ENCODE measurements around the gene FA2H.
"Not testable (repeated sequence)": the region's sequence is repeated elsewhere in the genome, so short reads cannot be mapped to it uniquely, and the experiment has no call there.

Gene FA2H, protein sequence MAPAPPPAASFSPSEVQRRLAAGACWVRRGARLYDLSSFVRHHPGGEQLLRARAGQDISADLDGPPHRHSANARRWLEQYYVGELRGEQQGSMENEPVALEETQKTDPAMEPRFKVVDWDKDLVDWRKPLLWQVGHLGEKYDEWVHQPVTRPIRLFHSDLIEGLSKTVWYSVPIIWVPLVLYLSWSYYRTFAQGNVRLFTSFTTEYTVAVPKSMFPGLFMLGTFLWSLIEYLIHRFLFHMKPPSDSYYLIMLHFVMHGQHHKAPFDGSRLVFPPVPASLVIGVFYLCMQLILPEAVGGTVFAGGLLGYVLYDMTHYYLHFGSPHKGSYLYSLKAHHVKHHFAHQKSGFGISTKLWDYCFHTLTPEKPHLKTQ

DNA sequence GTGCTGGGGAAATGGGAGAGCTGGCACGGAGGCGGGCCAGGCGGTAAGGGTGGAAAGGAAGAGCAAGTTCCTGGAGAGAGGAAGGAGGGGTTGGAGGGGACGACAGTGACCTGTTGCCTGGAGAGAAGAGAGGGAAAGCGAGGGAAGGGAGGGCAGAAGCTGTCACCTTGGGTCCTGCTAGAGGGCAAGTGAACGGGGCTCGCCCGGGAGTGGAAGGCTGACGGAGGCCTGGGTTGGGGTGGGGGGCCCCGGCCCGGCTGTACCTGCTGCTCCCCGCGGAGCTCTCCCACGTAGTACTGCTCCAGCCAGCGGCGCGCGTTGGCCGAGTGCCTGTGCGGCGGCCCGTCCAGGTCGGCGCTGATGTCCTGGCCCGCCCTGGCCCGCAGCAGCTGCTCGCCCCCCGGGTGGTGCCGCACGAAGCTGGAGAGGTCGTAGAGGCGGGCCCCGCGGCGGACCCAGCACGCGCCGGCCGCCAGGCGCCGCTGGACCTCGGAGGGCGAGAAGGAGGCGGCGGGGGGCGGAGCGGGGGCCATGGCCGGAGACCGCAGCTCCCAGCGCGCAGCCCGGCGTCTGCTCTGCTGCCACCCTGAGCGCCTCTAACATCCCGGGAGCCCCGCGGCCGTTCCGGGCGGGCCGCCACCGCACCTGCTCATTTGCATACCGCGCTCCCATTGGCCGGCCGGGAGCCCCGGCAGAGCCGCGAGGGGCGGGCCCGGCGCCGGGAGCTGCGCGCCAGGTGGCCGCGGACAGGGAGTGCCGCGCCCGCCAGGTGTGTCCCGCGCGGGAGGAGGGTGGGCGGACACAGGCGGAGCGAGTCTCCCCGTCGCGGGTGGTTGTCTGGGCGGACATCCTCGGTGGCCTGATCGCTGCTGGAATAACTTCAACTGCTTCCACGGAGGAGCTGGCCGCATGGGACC is at the start of gene FA2H:
Gene FA2H (minus strand): TSS at position 598 of the 917 bp plus-strand sequence. CDS start 65 bp downstream, at position 533.
- in situ Hi-C loops (cut with MboI; ENCODE audit: low sequenced_read_pairs) = no loop called here

DNA sequence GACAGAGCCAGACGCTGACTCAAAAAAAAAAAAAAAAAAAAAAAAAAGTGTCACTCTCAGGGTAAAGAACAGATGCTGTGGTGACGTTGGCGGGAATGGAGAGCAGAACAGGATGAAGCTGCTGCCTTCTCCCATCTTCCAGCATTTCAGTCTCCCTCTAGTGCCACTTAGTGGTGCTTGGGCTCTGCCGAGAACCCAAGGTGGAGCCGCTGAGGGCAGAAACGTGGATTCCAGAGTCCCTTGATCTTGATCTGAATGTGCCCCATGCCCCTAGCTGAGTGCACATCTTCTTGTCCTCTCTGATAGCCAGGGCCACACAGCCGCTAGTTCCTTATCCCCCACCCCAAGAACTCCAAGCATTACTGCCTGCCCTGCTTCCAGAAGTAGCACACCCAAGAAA is 43.2 kb upstream of the FA2H start:
- in situ Hi-C loops (cut with MboI; ENCODE audit: low sequenced_read_pairs) = no loop called here

DNA sequence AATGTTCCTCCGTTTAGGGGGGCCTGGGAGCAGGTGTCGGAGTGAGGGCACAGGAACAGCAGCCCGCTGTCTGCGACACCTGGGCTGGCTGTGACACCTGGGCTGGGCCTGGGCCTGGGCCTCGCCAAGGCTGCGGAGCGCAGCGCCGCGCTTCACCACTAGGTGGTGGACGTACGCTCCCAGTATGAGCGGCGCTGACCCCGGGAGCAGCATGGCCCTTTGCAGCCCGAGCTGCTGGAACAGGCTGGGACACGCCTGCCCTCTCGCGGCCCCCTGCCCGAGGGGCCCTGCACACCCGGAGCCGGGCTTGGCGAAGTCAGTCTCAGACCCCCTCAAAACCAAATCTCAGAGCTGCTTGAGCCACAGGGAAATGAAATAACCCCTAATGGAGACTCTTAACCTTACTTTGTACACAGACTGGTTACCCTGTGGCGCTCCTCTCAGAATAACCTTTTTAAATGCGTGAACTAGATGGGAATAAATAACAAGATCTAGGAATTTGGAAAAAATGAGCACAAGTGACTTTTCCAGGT is 38.6 kb upstream of the FA2H start:
- in situ Hi-C loops (cut with MboI; ENCODE audit: low sequenced_read_pairs) = no loop called here

GRCh38 chr16:74811911-74812310 is 37.3 kb upstream of the FA2H start:
- in situ Hi-C loops (cut with MboI; ENCODE audit: low sequenced_read_pairs) = no loop called here

DNA sequence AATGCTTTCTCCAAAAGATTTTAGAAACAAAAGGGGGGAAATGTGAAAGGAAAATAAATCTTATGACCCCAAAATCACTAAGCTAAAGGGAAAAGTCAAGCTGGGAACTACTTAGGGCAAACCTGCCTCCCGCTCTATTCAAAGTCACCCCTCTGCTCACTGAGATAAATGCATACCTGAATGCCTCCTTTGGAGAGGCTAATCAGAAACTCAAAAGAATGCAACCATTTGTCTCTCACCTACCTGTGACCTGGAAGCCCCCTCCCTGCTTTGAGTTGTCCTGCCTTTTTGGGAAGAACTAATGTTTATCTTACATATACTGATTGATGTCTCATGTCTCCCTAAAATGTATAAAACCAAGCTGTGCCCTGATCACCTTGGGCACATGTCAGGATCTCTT is 36.6 kb upstream of the FA2H start:
- in situ Hi-C loops (cut with MboI; ENCODE audit: low sequenced_read_pairs) = not testable (repeated sequence)

- in situ Hi-C loops (cut with MboI; ENCODE audit: low sequenced_read_pairs) = no loop called here
Observed at GRCh38 chr16:74807052-74807646, 32.5 kb upstream of the FA2H start.

DNA sequence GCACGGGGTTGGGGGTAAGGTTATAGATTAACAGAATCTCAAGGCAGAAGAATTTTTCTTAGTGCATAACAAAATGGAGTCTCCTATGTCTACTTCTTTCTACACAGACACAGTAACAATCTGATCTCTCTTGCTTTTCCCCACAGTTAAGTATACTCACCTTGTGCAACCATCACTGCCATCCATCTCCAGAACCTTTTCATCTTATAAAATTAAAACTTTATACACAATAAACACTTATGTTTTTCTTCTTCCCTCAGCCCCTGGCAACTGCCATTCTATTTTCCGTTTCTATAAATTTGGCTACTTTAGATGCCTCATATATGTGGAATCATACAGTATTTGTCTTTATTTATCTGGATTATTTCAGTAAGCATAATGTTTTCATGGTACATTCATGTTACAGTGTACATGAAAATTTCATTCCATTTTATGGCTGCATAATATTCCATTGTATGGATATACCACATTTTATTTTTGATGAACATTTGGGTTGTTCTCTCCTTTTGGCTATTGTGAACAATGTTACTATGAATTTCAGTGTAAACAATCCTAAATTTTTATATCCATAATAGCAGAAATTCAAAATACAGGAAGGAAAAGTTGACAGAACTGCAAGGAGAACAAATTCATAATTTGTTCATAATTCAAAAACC is 25.7 kb upstream of the FA2H start:
- in situ Hi-C loops (cut with MboI; ENCODE audit: low sequenced_read_pairs) = no loop called here

DNA sequence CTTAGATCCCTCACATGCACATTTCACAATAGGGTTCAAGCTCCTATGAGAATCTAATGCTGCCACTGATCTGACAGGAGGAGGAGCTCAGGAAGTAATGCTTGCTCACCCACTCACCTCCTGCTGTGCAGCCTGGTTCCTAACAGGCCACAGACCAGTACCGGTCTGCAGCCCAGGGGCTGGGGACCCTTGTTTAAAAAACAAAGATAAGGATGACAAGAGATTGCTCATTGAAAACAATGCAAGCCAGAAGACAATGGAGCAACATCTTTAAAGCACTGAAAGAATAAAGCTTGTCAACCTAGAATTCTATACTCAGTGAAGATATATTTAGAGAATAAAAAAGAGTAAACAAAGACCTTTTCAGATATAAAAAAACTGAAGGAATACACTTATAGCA is 22.8 kb upstream of the FA2H start:
- in situ Hi-C loops (cut with MboI; ENCODE audit: low sequenced_read_pairs) = no loop called here

DNA sequence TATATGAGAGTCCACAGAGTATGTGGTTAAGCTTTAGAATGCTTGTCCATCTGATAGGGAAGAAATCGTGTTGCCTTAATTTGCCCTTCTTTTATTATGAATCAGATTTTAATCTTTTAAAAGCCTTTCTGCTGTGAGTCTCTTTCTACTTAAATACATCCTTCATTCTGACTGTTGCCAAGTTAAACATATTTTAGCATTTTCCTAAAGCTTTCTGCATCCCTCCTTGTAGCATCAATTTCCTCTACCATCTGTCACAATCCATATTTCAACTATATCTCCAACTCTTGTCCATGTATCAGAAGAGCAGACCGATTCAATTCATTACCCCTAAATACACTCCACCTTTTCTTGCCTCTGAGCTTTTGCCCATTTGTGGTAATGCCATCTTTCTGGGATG is 20.5 kb upstream of the FA2H start:
- in situ Hi-C loops (cut with MboI; ENCODE audit: low sequenced_read_pairs) = no loop called here

DNA sequence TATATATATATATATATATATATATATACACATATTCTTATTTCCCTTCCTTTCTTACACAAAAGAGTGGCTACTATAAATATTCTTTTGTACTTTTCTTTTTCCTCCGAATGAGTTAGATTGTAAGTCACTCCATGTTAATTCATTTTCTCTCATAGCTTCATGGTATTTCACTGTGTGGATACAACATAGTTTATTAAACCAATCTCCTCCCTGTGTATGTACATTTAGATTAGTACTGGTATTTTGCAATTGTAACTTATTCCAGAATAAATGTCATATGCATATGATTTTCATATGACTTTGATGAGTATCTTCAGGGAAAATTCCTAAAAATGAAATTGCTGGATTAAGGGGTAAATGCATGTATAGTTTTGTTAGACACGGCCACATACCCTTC is 20.0 kb upstream of the FA2H start:
- in situ Hi-C loops (cut with MboI; ENCODE audit: low sequenced_read_pairs) = no loop called here

DNA sequence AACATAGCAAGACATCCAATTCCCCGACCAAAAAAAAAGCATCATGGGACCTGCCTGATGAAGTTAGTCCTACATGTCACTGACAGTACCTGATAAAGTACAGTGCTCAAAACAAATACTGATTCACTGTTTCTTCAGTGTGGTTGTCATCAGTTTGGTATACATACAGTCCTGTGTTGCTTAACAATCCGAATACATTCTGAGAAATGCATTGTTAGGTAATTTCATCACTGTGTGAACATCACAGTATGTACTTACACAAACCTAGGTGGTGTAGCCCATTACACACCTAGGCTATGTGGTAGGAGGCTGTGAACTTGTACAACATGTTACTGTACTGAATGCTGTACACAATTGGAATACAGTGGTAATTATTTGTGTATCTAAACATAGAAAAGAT is 19.0 kb upstream of the FA2H start:
- in situ Hi-C loops (cut with MboI; ENCODE audit: low sequenced_read_pairs) = no loop called here

DNA sequence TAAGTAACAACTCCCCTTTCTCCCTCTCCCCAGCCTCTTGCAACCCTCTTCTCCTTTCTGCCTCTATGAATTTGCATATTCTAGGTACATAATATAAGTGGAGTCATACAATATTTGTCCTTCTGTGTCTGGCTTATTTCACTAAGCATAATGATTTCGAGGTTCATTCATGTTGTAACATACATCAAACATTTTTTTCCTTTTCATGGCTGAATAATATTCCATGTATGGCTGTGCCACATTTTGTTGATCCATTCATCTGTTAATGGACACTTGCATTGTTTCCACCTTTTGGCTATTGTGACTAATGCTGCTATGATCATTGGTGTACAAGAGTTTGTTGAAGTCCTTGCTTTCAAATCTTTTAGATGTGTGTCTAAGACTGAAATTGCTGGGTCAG is 17.6 kb upstream of the FA2H start:
- in situ Hi-C loops (cut with MboI; ENCODE audit: low sequenced_read_pairs) = no loop called here

DNA sequence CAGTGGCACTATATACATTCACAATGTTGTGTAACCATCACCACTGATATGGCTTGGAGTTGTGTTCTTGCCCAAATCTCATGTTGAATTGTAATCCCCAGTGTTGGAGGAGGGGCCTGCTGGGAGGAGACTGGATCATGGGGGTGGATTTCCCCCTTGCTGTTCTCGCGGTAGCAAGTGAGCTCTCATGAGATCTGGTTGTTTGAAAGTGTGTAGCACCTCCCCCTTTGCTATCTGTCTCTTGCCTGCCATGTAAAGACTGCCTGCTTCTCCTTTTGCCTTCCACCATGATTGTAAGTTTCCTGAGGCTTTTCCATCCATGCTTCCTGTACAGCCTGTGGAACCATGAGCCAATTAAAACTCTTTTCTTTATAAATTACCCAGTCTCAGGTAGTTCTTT is 17.1 kb upstream of the FA2H start:
- in situ Hi-C loops (cut with MboI; ENCODE audit: low sequenced_read_pairs) = not testable (repeated sequence)

- in situ Hi-C loops (cut with MboI; ENCODE audit: low sequenced_read_pairs) = no loop called here
Observed at GRCh38 chr16:74788108-74788507, 13.5 kb upstream of the FA2H start.

- in situ Hi-C loops (cut with MboI; ENCODE audit: low sequenced_read_pairs) = no loop called here
Observed at GRCh38 chr16:74785031-74785430, 10.4 kb upstream of the FA2H start.

DNA sequence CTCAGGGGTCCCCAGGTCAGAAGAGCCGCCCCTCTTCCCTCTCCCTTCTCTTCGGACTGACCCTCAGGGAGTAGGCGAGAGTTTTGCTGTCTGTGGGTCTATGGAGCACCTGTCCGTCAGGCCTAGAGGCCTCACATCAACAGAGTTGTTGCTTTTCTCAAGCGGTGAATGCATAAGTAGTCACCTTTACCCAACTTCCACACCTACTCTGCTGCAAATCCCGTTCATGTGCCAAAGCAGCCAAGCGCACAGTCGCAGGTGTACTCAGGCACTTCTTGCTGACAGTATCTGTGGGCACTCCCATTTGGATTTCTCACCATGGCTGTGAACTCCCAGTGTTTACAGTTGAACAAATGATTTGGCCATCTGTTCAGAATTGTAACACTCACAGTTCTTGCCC is 4.0 kb upstream of the FA2H start:
- in situ Hi-C loops (cut with MboI; ENCODE audit: low sequenced_read_pairs) = no loop called here

GRCh38 chr16:74776926-74777325 is 2.3 kb upstream of the FA2H start:
- in situ Hi-C loops (cut with MboI; ENCODE audit: low sequenced_read_pairs) = no loop called here

DNA sequence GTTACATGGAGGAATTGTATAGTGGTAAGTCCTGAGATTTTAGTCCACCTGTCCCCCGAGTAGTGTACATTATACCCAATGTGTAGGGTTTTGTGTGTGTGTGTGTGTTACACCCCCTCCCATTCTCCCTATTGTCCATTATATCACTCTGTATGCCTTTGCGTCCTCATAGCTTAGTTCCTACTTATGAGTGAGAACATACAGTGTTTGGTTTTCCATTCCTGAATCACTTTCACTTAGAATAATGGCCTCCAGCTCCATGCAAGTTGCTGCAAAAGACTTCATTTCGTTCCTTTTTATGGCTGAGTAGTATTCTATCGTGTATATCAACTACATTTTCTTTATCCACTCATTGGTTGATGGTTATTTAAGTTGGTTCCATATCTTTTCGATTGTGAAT is 635 bp upstream of the FA2H start:
- in situ Hi-C loops (cut with MboI; ENCODE audit: low sequenced_read_pairs) = no loop called here

DNA sequence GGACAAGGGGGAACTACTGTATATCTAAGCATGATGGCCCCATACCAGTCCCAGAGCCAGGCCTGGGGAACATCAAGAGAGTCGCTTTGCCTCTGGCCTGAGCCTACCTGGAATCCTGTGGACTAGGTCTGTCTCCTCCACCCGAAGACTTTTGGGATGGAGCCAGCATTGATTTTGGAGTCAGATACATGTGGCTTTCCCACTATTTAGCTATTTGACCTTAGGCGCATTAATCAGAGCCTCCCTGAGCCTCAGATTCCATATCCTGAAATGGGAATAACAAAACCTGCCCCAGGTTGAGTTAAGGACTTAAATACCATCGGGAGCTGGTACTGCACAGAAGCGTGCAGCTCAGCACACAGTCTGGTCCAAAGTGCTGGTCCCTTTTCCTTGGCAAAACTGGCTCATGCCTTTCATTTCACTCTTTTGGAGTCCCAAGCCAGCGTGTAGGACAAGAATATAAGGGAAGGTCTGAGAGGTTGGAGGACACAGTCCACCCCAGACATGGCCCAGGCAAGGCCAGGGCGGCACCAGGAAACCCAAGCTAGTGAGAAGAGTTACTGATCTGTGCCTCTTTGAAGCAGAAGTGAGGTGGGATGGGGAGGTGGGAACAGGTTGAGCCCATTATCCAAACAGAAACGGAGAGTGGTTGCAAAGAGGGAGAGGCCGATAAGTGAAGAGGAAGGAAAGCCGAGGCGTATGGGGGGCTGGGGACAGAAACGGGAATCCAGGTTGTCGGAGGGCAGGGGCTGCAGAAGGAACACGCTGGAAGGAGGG is 986 bp downstream of the FA2H start:
- in situ Hi-C loops (cut with MboI; ENCODE audit: low sequenced_read_pairs) = no loop called here

DNA sequence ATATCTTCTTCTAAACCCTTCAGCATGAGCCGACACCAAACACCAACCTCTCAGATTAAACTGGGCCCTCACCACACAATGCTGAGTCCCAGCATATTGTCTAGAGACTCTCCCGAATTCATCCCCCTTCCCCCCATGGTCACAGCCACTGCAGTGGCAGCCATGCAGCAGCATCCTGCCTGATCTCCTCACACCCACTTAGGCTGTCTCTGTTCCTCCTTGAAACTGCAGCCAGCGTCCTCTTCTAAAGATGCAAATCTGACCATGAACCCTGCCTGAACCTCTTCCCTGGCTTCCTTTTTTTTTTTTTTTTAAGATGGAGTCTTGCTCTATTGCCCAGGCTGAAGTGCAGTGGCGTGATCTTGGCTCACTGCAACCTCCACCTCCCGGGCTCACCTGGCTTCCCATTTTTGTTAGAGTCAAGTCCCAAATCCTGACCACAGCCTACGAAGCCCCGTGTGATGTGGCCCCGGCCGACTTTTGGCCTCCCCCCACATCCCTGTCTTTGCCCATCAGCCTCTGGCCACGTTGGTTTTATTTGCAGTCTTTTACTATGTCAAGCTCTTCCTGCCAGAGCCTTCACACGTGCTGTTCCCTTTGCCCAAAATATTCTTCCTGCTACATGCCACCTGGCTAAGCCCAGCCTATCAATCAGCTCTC is 2.8 kb downstream of the FA2H start:
- in situ Hi-C loops (cut with MboI; ENCODE audit: low sequenced_read_pairs) = no loop called here

All from HL-60/S4 (cell line).